H9 (cell line): Measurements from ENCODE around the gene ZNF638. TPM values are rescaled to one million over a fixed set of nuclear protein-coding genes. Genes with fewer than 3 reads are reported as not detected.

Experiments used
- DNase-seq: peaks from one replicate; pipeline ENCODE4 v3.0.0-alpha.2; 2017
- H2AFZ ChIP-seq: one replicate; pipeline ENCODE4 v1.6.1; 2013; ENCODE audit warnings: mild to moderate bottlenecking, low read length, control low read depth, moderate library complexity
- H2AK5ac ChIP-seq: 2 replicates; pipeline ENCODE4 v1.6.1; 2013; ENCODE audit warnings: low read length, control low read depth, mixed read lengths; ENCODE audit not compliant: insufficient read length
- H2BK120ac ChIP-seq: one replicate; pipeline ENCODE4 v1.6.1; 2013; ENCODE audit warnings: low read depth, mild to moderate bottlenecking, low read length, control low read depth, inconsistent platforms; ENCODE audit not compliant: poor library complexity, severe bottlenecking
- H2BK12ac ChIP-seq: 2 replicates; pipeline ENCODE4 v1.6.1; 2013; ENCODE audit warnings: low read length, control low read depth, mixed read lengths, low read depth; ENCODE audit not compliant: insufficient read length
- H2BK15ac ChIP-seq: 2 replicates; pipeline ENCODE4 v1.6.1; 2013; ENCODE audit warnings: low read depth, low read length, control low read depth
- H2BK20ac ChIP-seq: one replicate; pipeline ENCODE4 v1.6.1; 2013; ENCODE audit warnings: low read depth, mild to moderate bottlenecking, low read length, control low read depth, inconsistent platforms; ENCODE audit not compliant: poor library complexity, severe bottlenecking
- H2BK5ac ChIP-seq: 2 replicates; pipeline ENCODE4 v1.6.1; 2013; ENCODE audit warnings: low read length, control low read depth, mixed read lengths; ENCODE audit not compliant: insufficient read length
- H3K14ac ChIP-seq: 2 replicates; pipeline ENCODE4 v1.6.1; 2013; ENCODE audit warnings: low read length, control low read depth; ENCODE audit not compliant: insufficient read depth
- H3K18ac ChIP-seq: 2 replicates; pipeline ENCODE4 v1.6.1; 2013; ENCODE audit warnings: low read depth, mild to moderate bottlenecking, mixed read lengths, low read length, control low read depth; ENCODE audit not compliant: insufficient read length
- H3K23ac ChIP-seq: 2 replicates; pipeline ENCODE4 v1.6.1; 2013; ENCODE audit warnings: low read length, control low read depth, mixed read lengths, low read depth; ENCODE audit not compliant: insufficient read length
- H3K23me2 ChIP-seq: 2 replicates; pipeline ENCODE4 v1.6.1; 2013; ENCODE audit warnings: low read depth, mild to moderate bottlenecking, mixed read lengths, low read length, control low read depth; ENCODE audit not compliant: insufficient read length, poor library complexity, severe bottlenecking
- H3K27ac ChIP-seq: 2 replicates; pipeline ENCODE4 v1.5.1; 2013; ENCODE audit warnings: low read length, control low read depth, mixed read lengths, low read depth; ENCODE audit not compliant: insufficient read length
- H3K27me3 ChIP-seq: 2 replicates; pipeline ENCODE4 v1.6.1; 2013; ENCODE audit warnings: low read length, control low read depth, inconsistent platforms; ENCODE audit not compliant: insufficient read depth
- H3K4ac ChIP-seq: 2 replicates; pipeline ENCODE4 v1.6.1; 2013; ENCODE audit warnings: low read depth, mild to moderate bottlenecking, control low read depth, inconsistent platforms, low read length, moderate library complexity
- H3K4me1 ChIP-seq: 2 replicates; pipeline ENCODE4 v1.6.1; 2013; ENCODE audit warnings: low read length, control low read depth, inconsistent platforms; ENCODE audit not compliant: insufficient read depth
- H3K4me2 ChIP-seq: 2 replicates; pipeline ENCODE4 v1.6.1; 2013; ENCODE audit warnings: low read length, control low read depth, mixed read lengths; ENCODE audit not compliant: insufficient read length, insufficient read depth
- H3K56ac ChIP-seq: 2 replicates; pipeline ENCODE4 v1.6.1; 2013; ENCODE audit warnings: low read depth, mild to moderate bottlenecking, mixed read lengths, low read length, control low read depth; ENCODE audit not compliant: insufficient read length
- H3K79me1 ChIP-seq: 2 replicates; pipeline ENCODE4 v1.6.1; 2013; ENCODE audit warnings: low read depth, mild to moderate bottlenecking, moderate library complexity, low read length, control low read depth, inconsistent platforms; ENCODE audit not compliant: insufficient read depth, poor library complexity, severe bottlenecking
- H3K79me2 ChIP-seq: 2 replicates; pipeline ENCODE4 v1.6.1; 2013; ENCODE audit warnings: low read length, control low read depth, inconsistent platforms; ENCODE audit not compliant: insufficient read depth
- H3K9ac ChIP-seq: 2 replicates; pipeline ENCODE4 v1.6.1; 2013; ENCODE audit warnings: low read length, control low read depth, mixed read lengths; ENCODE audit not compliant: insufficient read length; ENCODE audit errors: extremely low read depth
- H3K9me3 ChIP-seq: one replicate; pipeline ENCODE4 v1.6.1; 2013; ENCODE audit warnings: low read depth, low read length, inconsistent platforms; ENCODE audit not compliant: control insufficient read depth
- H3T11ph ChIP-seq: one replicate; pipeline ENCODE4 v1.6.1; 2013; ENCODE audit warnings: mild to moderate bottlenecking, low read length, control low read depth, inconsistent platforms
- H4K20me1 ChIP-seq: one replicate; pipeline ENCODE4 v1.6.1; 2013; ENCODE audit not compliant: control insufficient read depth, insufficient read length, insufficient read depth
- H4K5ac ChIP-seq: 2 replicates; pipeline ENCODE4 v1.6.1; 2013; ENCODE audit warnings: low read depth, mild to moderate bottlenecking, mixed read lengths, low read length, control low read depth; ENCODE audit not compliant: insufficient read length
- H4K8ac ChIP-seq: replicated peaks from 2 replicates; pipeline ENCODE4 v1.6.1; 2013; ENCODE audit warnings: low read length, control low read depth, mixed read lengths, low read depth; ENCODE audit not compliant: insufficient read length
- H4K91ac ChIP-seq: 2 replicates; pipeline ENCODE4 v1.6.1; 2013; ENCODE audit warnings: low read depth, mild to moderate bottlenecking, moderate library complexity, mixed read lengths, low read length, control low read depth; ENCODE audit not compliant: insufficient read length
- H3K27ac Mint-ChIP-seq, 3 experiments: 2 replicates in 2 of 3; 3 replicates in 1 of 3; pipeline ENCODE4 v1.8.0; 2020 to 2021; ENCODE audit warnings: mixed read lengths in 3 of 3, mild to moderate bottlenecking in 1 of 3, moderate library complexity in 1 of 3
- H3K27me3 Mint-ChIP-seq: 2 replicates; pipeline ENCODE4 v1.8.0; 2021; ENCODE audit warnings: low read depth, mild to moderate bottlenecking, moderate library complexity, mixed read lengths
- H3K36me3 Mint-ChIP-seq, 3 experiments: 2 replicates in 2 of 3; 3 replicates in 1 of 3; pipeline ENCODE4 v1.8.0; 2020 to 2021; ENCODE audit warnings: low read depth in 3 of 3, mixed read lengths in 3 of 3; ENCODE audit not compliant: insufficient read depth in 1 of 3
- H3K4me1 Mint-ChIP-seq, 2 experiments: 2 replicates each; pipeline ENCODE4 v1.8.0; 2020; ENCODE audit warnings: mixed read lengths in 2 of 2
- H3K4me3 Mint-ChIP-seq, 2 experiments: 2 replicates in 1 of 2; 3 replicates in 1 of 2; pipeline ENCODE4 v1.8.0; 2020 to 2021; ENCODE audit warnings: mild to moderate bottlenecking in 2 of 2, mixed read lengths in 2 of 2, moderate library complexity in 1 of 2
- H3K9me3 Mint-ChIP-seq, 2 experiments: 2 replicates in 1 of 2; 3 replicates in 1 of 2; pipeline ENCODE4 v1.8.0; 2020; ENCODE audit warnings: mild to moderate bottlenecking in 2 of 2, mixed read lengths in 2 of 2, moderate library complexity in 1 of 2
- CTCF ChIP-seq: fragments of 200-600 bp; sonication (generic); conservative IDR thresholded peaks from 3 replicates; pipeline ENCODE4 v1.8.0; 2021; ENCODE audit warnings: antibody characterized with exemption, mild to moderate bottlenecking
- WGBS: extraction: QIAGEN DNeasy Blood & Tissue Kit; methylation state at CpG from one replicate; pipeline ENCODE4 v1.1.7; 2013; ENCODE audit warnings: missing lambda C conversion rate, low lambda C conversion rate, mixed read lengths; ENCODE audit not compliant: insufficient read length; ENCODE audit errors: extremely low coverage; 5-methylcytosine and 5-hydroxymethylcytosine counted together
- total RNA-seq: library from RNA; stranded (reverse); gene quantifications from 2 replicates; pipeline ENCODE4 v1.2.1, GENCODE V29; 2021

The ZNF638 gene
- total RNA-seq, 1 experiment from 2014 or later, result 146 TPM

- H3K4me3 Mint-ChIP-seq, result no peak overlapping the region
- no peaks in the 10 kb centered on the region; the same call in 1 of the 2 replicates for H3K4me1 ChIP-seq
- WGBS, result no CpG with 5 or more reads among the region's 6 CpGs
Observed at GRCh38 chr2:71477231-71477691, 145.7 kb downstream of the ZNF638 start.

More at GRCh38 chr2:71477231-71477691, 145.7 kb downstream of the ZNF638 start:
- H3K79me2 ChIP-seq, result no peaks in the 10 kb centered on the region
- no peak overlapping the region for H3K27ac Mint-ChIP-seq
- no peak overlapping the region for H3T11ph ChIP-seq
- H3K4ac ChIP-seq, result no peak overlapping the region
- no peak overlapping the region for H3K14ac ChIP-seq
- no peak overlapping the region for H2BK15ac ChIP-seq
- H2BK20ac ChIP-seq, result no peak overlapping the region
- H3K4me1 Mint-ChIP-seq, result peaks cover 24 to 31% of the 10 kb centered on the region in 2 experiments
- H3K79me1 ChIP-seq, result no peaks in the 10 kb centered on the region
- no peak for DNase-seq
- no peak overlapping the region for H3K18ac ChIP-seq
- H3K23ac ChIP-seq, result no peak overlapping the region
- H3K23me2 ChIP-seq, result no peaks in the 10 kb centered on the region
- H4K5ac ChIP-seq, result no peak overlapping the region
- no peaks in the 10 kb centered on the region for H3K9me3 ChIP-seq
- H3K27ac ChIP-seq, result no peak overlapping the region
- H3K9ac ChIP-seq, result no peak overlapping the region
- H3K9me3 Mint-ChIP-seq, result no peaks in the 10 kb centered on the region; a peak in 1 of 5 replicates
- TF ChIP-seq CTCF, result no peak
- H3K36me3 Mint-ChIP-seq, result peaks cover 0 to 2% (median 0%) of the 10 kb centered on the region in 3 experiments; a peak in 3 of 7 replicates
- H2AFZ ChIP-seq, result no peak overlapping the region
- H4K91ac ChIP-seq, result no peak overlapping the region
- peaks cover 9% of the 10 kb centered on the region for H3K27me3 Mint-ChIP-seq
- no peak overlapping the region for H3K56ac ChIP-seq
- H2AK5ac ChIP-seq, result no peak overlapping the region
- no peak overlapping the region for H2BK120ac ChIP-seq
- H2BK12ac ChIP-seq, result no peak overlapping the region
- H3K4me2 ChIP-seq, result no peak overlapping the region
- H3K27me3 ChIP-seq, result no peaks in the 10 kb centered on the region
- no peaks in the 10 kb centered on the region for H4K20me1 ChIP-seq
- no peak overlapping the region for H2BK5ac ChIP-seq
- H4K8ac ChIP-seq, result no peak overlapping the region
